Endodermal cell (in vitro differentiated cells): ENCODE data around the gene TSPAN17. TPM values are rescaled to one million over a fixed set of nuclear protein-coding genes. Genes with fewer than 3 reads are reported as not detected.
A peak's percentile ranks its signal among the peaks of the same experiment; 100 is the strongest.
"Not testable (repeated sequence)": the region's sequence is repeated elsewhere in the genome, so short reads cannot be mapped to it uniquely, and the experiment has no call there.

Experiments used
- DNase-seq: peaks from one replicate; pipeline ENCODE4 v3.0.0-alpha.2; 2017
- H3K27ac ChIP-seq: 2 replicates; pipeline ENCODE4 v1.5.1; 2013; ENCODE audit warnings: mild to moderate bottlenecking, low read depth, low read length, moderate library complexity
- H3K27me3 ChIP-seq: 2 replicates; pipeline ENCODE4 v1.6.1; 2013; ENCODE audit warnings: mild to moderate bottlenecking, low read length, moderate library complexity; ENCODE audit not compliant: insufficient read depth, control insufficient read depth, poor library complexity, severe bottlenecking
- H3K36me3 ChIP-seq: 2 replicates; pipeline ENCODE4 v1.7.0; 2013; ENCODE audit warnings: mild to moderate bottlenecking, low read length, moderate library complexity; ENCODE audit not compliant: control insufficient read depth, insufficient read depth
- H3K4me1 ChIP-seq: one replicate; pipeline ENCODE4 v1.7.0; 2013; ENCODE audit warnings: low read length; ENCODE audit not compliant: control insufficient read depth, insufficient read depth
- H3K4me3 ChIP-seq: 2 replicates; pipeline ENCODE4 v1.5.1; 2013; ENCODE audit warnings: mild to moderate bottlenecking, low read length, moderate library complexity
- H3K9ac ChIP-seq: 2 replicates; pipeline ENCODE4 v1.6.1; 2013; ENCODE audit warnings: mild to moderate bottlenecking, low read length, moderate library complexity; ENCODE audit not compliant: poor library complexity, severe bottlenecking; ENCODE audit errors: extremely low read depth
- H3K9me3 ChIP-seq: 2 replicates; pipeline ENCODE4 v1.6.1; 2013; ENCODE audit warnings: mild to moderate bottlenecking, low read length, moderate library complexity; ENCODE audit not compliant: control insufficient read depth
- H3K27ac Mint-ChIP-seq: 2 replicates; pipeline ENCODE4 v1.8.0; 2020; ENCODE audit warnings: mixed read lengths
- H3K27me3 Mint-ChIP-seq: 2 replicates; pipeline ENCODE4 v1.8.0; 2021; ENCODE audit warnings: mild to moderate bottlenecking, mixed read lengths; ENCODE audit not compliant: insufficient read depth
- H3K36me3 Mint-ChIP-seq: 2 replicates; pipeline ENCODE4 v1.8.0; 2020; ENCODE audit warnings: low read depth, mixed read lengths
- H3K4me1 Mint-ChIP-seq: 2 replicates; pipeline ENCODE4 v1.8.0; 2020; ENCODE audit warnings: mixed read lengths
- H3K4me3 Mint-ChIP-seq: 2 replicates; pipeline ENCODE4 v1.8.0; 2020; ENCODE audit warnings: mild to moderate bottlenecking, moderate library complexity, mixed read lengths
- H3K9me3 Mint-ChIP-seq: 2 replicates; pipeline ENCODE4 v1.8.0; 2020; ENCODE audit warnings: mild to moderate bottlenecking, mixed read lengths
- CTCF ChIP-seq: fragments of 200-600 bp; sonication (generic); conservative IDR thresholded peaks from 2 replicates; pipeline ENCODE4 v1.5.0; 2021; ENCODE audit warnings: antibody characterized with exemption, mild to moderate bottlenecking
- WGBS, 2 experiments: methylation state at CpG; one replicate each; pipeline versions ENCODE4 v1.1.5 to v1.1.7; 2013; ENCODE audit warnings: missing lambda C conversion rate in 2 of 2, mixed read lengths in 1 of 2; ENCODE audit not compliant: insufficient coverage in 1 of 2, insufficient read length in 1 of 2; 5-methylcytosine and 5-hydroxymethylcytosine counted together
- long read RNA-seq, 4 experiments: library from polyadenylated mRNA in 2 of 4; library from RNA in 1 of 4; library from capped mRNA in 1 of 4; stranded (forward) in 3 of 4; unstranded in 1 of 4; transcript quantifications; one replicate each; pipeline ENCODE4 v2.0.0, GENCODE V29; 2020 to 2021; ENCODE audit warnings: inconsistent platforms in 1 of 4
- polyA plus RNA-seq, 2 experiments: library from polyadenylated mRNA; stranded (reverse); fragments of 50-300 nt; gene quantifications; one replicate each; pipeline ENCODE4 v1.2.3, GENCODE V29; 2013
- total RNA-seq, 2 donors: library from RNA; stranded (reverse); fragmentation: NEBNext Ultra II Directional in 1 of 2; extraction: Animal tissue kit (Norgen Biotek cat#: 25700) in 1 of 2; gene quantifications; 2 replicates in 1 of 2; 3 replicates in 1 of 2; pipeline ENCODE4 v1.2.1, GENCODE V29; 2021

Gene TSPAN17
- 10 to 100 TPM; 49.3 to 50.3 TPM for total RNA-seq
- polyA plus RNA-seq (2013, experiment 1 of 2), result 35.5 TPM
- 34.8 TPM for polyA plus RNA-seq (2013, experiment 2 of 2)
- long read RNA-seq, experiment 1, transcript TSPAN17-207 (9 exons, 2,457 nt), result major isoform, 7 of 31 reads
- long read RNA-seq, experiment 1, partial matches to known transcripts, result 7 of 31 reads
- long read RNA-seq, experiment 1, other reads (novel, unspliced or antisense), result 16 of 31 reads
- long read RNA-seq, experiment 2, full-length matches to known transcripts, result 88 of 148 reads
- long read RNA-seq, experiment 2, partial matches to known transcripts, result 32 of 148 reads
- long read RNA-seq, experiment 2, other reads (novel, unspliced or antisense), result 28 of 148 reads
- long read RNA-seq, experiment 3, transcript TSPAN17-207 (9 exons, 2,457 nt), result major isoform, 85 of 186 reads
- long read RNA-seq, experiment 3, transcript TSPAN17-209 (9 exons, 2,361 nt), result minor isoform, 12 of 186 reads
- long read RNA-seq, experiment 3, transcript TSPAN17-206 (6 exons, 707 nt), result minor isoform, 6 of 186 reads
- long read RNA-seq, experiment 3, partial matches to known transcripts, result 63 of 186 reads
- long read RNA-seq, experiment 3, other reads (novel, unspliced or antisense), result 18 of 186 reads
- long read RNA-seq, experiment 4, partial matches to known transcripts, result 0 of 6 reads
- long read RNA-seq, experiment 4, other reads (novel, unspliced or antisense), result 6 of 6 reads

GRCh38 chr5:176647030-176647842 lies at the start of gene TSPAN17:
TSPAN17 (plus strand) TSS chr5:176647484; CDS start chr5:176647616, 132 bp downstream.
- WGBS, 2 experiments, result 0 to 1% methylated on average over 18 to 63 of the region's 63 CpGs
- peak within 1 kb of the TSS; percentile 75 for H3K4me3 Mint-ChIP-seq
- Histone ChIP-seq H3K27ac (peak within 1 kb of the TSS; percentile 53), H3K9me3 (no peaks in the 10 kb centered on the region), H3K9ac (peak within 1 kb of the TSS; percentile 69), H3K4me1 (no peaks in the 10 kb centered on the region), H3K36me3 (no peaks in the 10 kb centered on the region), H3K27me3 (no peaks in the 10 kb centered on the region), H3K4me3 (peak within 1 kb of the TSS; percentile 85)
- H3K27ac Mint-ChIP-seq, result peak within 1 kb of the TSS; percentile 92
- peak; percentile 100 for DNase-seq
- no peaks in the 10 kb centered on the region for H3K27me3 Mint-ChIP-seq
- no peak for TF ChIP-seq CTCF
- H3K4me1 Mint-ChIP-seq, result peaks cover 36% of the 10 kb centered on the region
- peaks cover 6% of the 10 kb centered on the region for H3K36me3 Mint-ChIP-seq
- H3K9me3 Mint-ChIP-seq, result no peaks in the 10 kb centered on the region

GRCh38 chr5:176599749-176600430 lies 47.4 kb upstream of the TSPAN17 start:
- H3K36me3 ChIP-seq, H3K36me3 Mint-ChIP-seq, H3K9me3 ChIP-seq, H3K27me3 ChIP-seq, H3K4me3 ChIP-seq, H3K9me3 Mint-ChIP-seq, H3K27ac ChIP-seq, H3K4me1 ChIP-seq, H3K9ac ChIP-seq, H3K27ac Mint-ChIP-seq, DNase-seq, H3K4me3 Mint-ChIP-seq: not testable (repeated sequence)
- H3K4me1 Mint-ChIP-seq, result peaks cover 19% of the 10 kb centered on the region
- peaks cover 40% of the 10 kb centered on the region for H3K27me3 Mint-ChIP-seq
- WGBS, 2 experiments, result 95% methylated on average over 18 to 19 of the region's 19 CpGs

- Histone ChIP-seq H3K27ac (no peak overlapping the region), H3K27me3 (no peaks in the 10 kb centered on the region), H3K9me3 (no peaks in the 10 kb centered on the region), H3K4me1 (peaks cover 14% of the 10 kb centered on the region), H3K4me3 (no peak overlapping the region), H3K9ac (no peak overlapping the region), H3K36me3 (no peaks in the 10 kb centered on the region)
- Mint-ChIP-seq H3K27me3 (peaks cover 25% of the 10 kb centered on the region), H3K36me3 (peaks cover 4% of the 10 kb centered on the region), H3K9me3 (no peaks in the 10 kb centered on the region), H3K27ac (no peak overlapping the region), H3K4me1 (peaks cover 25% of the 10 kb centered on the region), H3K4me3 (no peak overlapping the region)
- WGBS, 2 experiments, result 81 to 91% methylated on average over 10 to 12 of the region's 12 CpGs
- TF ChIP-seq CTCF, result no peak
- DNase-seq, result no peak
Observed at GRCh38 chr5:176601901-176602482, 45.3 kb upstream of the TSPAN17 start.
